Endodermal cell (in vitro differentiated cells): ENCODE measurements around the gene KMT2C. TPM values are rescaled to one million over a fixed set of nuclear protein-coding genes. Genes with fewer than 3 reads are reported as not detected.

Experiments
- DNase-seq: peaks from one replicate; pipeline ENCODE4 v3.0.0-alpha.2; 2017
- H3K27ac ChIP-seq: 2 replicates; pipeline ENCODE4 v1.5.1; 2013; ENCODE audit warnings: mild to moderate bottlenecking, low read depth, low read length, moderate library complexity
- H3K27me3 ChIP-seq: 2 replicates; pipeline ENCODE4 v1.6.1; 2013; ENCODE audit warnings: mild to moderate bottlenecking, low read length, moderate library complexity; ENCODE audit not compliant: insufficient read depth, control insufficient read depth, poor library complexity, severe bottlenecking
- H3K36me3 ChIP-seq: 2 replicates; pipeline ENCODE4 v1.7.0; 2013; ENCODE audit warnings: mild to moderate bottlenecking, low read length, moderate library complexity; ENCODE audit not compliant: control insufficient read depth, insufficient read depth
- H3K4me1 ChIP-seq: one replicate; pipeline ENCODE4 v1.7.0; 2013; ENCODE audit warnings: low read length; ENCODE audit not compliant: control insufficient read depth, insufficient read depth
- H3K4me3 ChIP-seq: 2 replicates; pipeline ENCODE4 v1.5.1; 2013; ENCODE audit warnings: mild to moderate bottlenecking, low read length, moderate library complexity
- H3K9ac ChIP-seq: 2 replicates; pipeline ENCODE4 v1.6.1; 2013; ENCODE audit warnings: mild to moderate bottlenecking, low read length, moderate library complexity; ENCODE audit not compliant: poor library complexity, severe bottlenecking; ENCODE audit errors: extremely low read depth
- H3K9me3 ChIP-seq: 2 replicates; pipeline ENCODE4 v1.6.1; 2013; ENCODE audit warnings: mild to moderate bottlenecking, low read length, moderate library complexity; ENCODE audit not compliant: control insufficient read depth
- H3K27ac Mint-ChIP-seq: 2 replicates; pipeline ENCODE4 v1.8.0; 2020; ENCODE audit warnings: mixed read lengths
- H3K27me3 Mint-ChIP-seq: 2 replicates; pipeline ENCODE4 v1.8.0; 2021; ENCODE audit warnings: mild to moderate bottlenecking, mixed read lengths; ENCODE audit not compliant: insufficient read depth
- H3K36me3 Mint-ChIP-seq: 2 replicates; pipeline ENCODE4 v1.8.0; 2020; ENCODE audit warnings: low read depth, mixed read lengths
- H3K4me1 Mint-ChIP-seq: 2 replicates; pipeline ENCODE4 v1.8.0; 2020; ENCODE audit warnings: mixed read lengths
- H3K4me3 Mint-ChIP-seq: 2 replicates; pipeline ENCODE4 v1.8.0; 2020; ENCODE audit warnings: mild to moderate bottlenecking, moderate library complexity, mixed read lengths
- H3K9me3 Mint-ChIP-seq: 2 replicates; pipeline ENCODE4 v1.8.0; 2020; ENCODE audit warnings: mild to moderate bottlenecking, mixed read lengths
- CTCF ChIP-seq: fragments of 200-600 bp; sonication (generic); conservative IDR thresholded peaks from 2 replicates; pipeline ENCODE4 v1.5.0; 2021; ENCODE audit warnings: antibody characterized with exemption, mild to moderate bottlenecking
- WGBS, 2 experiments: methylation state at CpG; one replicate each; pipeline versions ENCODE4 v1.1.5 to v1.1.7; 2013; ENCODE audit warnings: missing lambda C conversion rate in 2 of 2, mixed read lengths in 1 of 2; ENCODE audit not compliant: insufficient coverage in 1 of 2, insufficient read length in 1 of 2; 5-methylcytosine and 5-hydroxymethylcytosine counted together
- total RNA-seq, 2 donors: library from RNA; stranded (reverse); fragmentation: NEBNext Ultra II Directional in 1 of 2; extraction: Animal tissue kit (Norgen Biotek cat#: 25700) in 1 of 2; gene quantifications; 2 replicates in 1 of 2; 3 replicates in 1 of 2; pipeline ENCODE4 v1.2.1, GENCODE V29; 2021

Gene KMT2C
- total RNA-seq, 2 donors from 2014 or later = 54.3 to 60.6 TPM

DNA sequence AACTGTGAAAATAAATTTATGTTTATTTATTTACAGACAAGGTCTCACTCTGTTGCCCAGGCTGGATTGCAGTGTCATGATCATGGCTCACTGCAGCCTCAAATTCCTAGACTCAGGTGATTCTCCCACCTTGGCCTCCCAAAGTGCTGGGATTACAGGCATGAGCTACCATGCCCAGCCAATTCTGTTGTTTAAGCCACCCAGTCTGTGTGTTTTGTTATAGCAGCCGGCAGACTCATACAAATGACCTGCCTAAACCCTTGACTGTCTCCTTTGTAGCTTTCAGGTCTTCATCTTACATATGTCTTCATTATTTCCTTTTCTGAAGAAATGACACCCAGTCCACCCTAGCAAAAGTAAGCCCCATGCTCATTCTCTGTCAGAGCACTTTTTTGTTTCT, 43.8 kb upstream of the KMT2C start:
- H3K4me1 ChIP-seq = no peaks in the 10 kb centered on the region
- Mint-ChIP-seq H3K4me1 (no peaks in the 10 kb centered on the region), H3K4me3 (no peak overlapping the region), H3K36me3 (no peaks in the 10 kb centered on the region), H3K27ac (no peak overlapping the region), H3K9me3 (no peaks in the 10 kb centered on the region), H3K27me3 (no peaks in the 10 kb centered on the region)
- H3K36me3 ChIP-seq = no peaks in the 10 kb centered on the region
- WGBS, 2 experiments = 88 to 100% methylated on average over 1 of the region's 1 CpG
- H3K27ac ChIP-seq = no peak overlapping the region
- H3K27me3 ChIP-seq = no peaks in the 10 kb centered on the region
- TF ChIP-seq CTCF = no peak
- no peak overlapping the region for H3K4me3 ChIP-seq
- no peak overlapping the region for H3K9ac ChIP-seq
- no peak for DNase-seq
- no peaks in the 10 kb centered on the region for H3K9me3 ChIP-seq

DNA sequence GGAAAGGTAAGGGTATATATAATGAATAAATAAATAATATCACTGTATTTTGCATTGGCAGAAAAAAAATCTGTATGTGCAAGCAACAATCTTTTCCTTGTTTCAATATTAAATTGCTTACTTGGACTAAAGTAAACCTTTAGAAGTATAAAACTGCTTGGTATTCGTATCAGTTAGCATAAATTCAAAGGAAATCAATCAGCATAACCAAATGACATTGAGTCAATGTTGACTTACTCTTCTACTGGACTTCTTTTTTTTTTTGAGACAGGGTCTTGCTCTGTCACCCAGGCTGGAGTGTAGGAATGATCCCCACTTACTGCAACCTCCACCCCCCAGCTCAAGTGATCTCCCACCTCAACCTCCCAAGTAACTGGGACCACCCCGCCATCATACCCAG, 42.3 kb upstream of the KMT2C start:
- Histone ChIP-seq H3K27me3 (no peaks in the 10 kb centered on the region), H3K4me1 (no peaks in the 10 kb centered on the region), H3K9me3 (no peaks in the 10 kb centered on the region), H3K36me3 (no peaks in the 10 kb centered on the region), H3K27ac (no peak overlapping the region), H3K4me3 (no peak overlapping the region), H3K9ac (no peak overlapping the region)
- H3K9me3 Mint-ChIP-seq = no peaks in the 10 kb centered on the region
- no peak overlapping the region for H3K4me3 Mint-ChIP-seq
- no peaks in the 10 kb centered on the region for H3K36me3 Mint-ChIP-seq
- WGBS, 2 experiments = 100% methylated on average over 1 to 2 of the region's 2 CpGs
- no peak for TF ChIP-seq CTCF
- no peaks in the 10 kb centered on the region for H3K4me1 Mint-ChIP-seq
- DNase-seq = no peak
- no peaks in the 10 kb centered on the region for H3K27me3 Mint-ChIP-seq
- no peak overlapping the region for H3K27ac Mint-ChIP-seq

- H3K9me3 ChIP-seq = no peaks in the 10 kb centered on the region
- peaks cover 5% of the 10 kb centered on the region for H3K9me3 Mint-ChIP-seq
- no peak overlapping the region for H3K4me3 ChIP-seq
- H3K4me1 Mint-ChIP-seq = no peaks in the 10 kb centered on the region
- H3K4me1 ChIP-seq = no peaks in the 10 kb centered on the region
- H3K4me3 Mint-ChIP-seq = no peak overlapping the region
- H3K27ac Mint-ChIP-seq = no peak overlapping the region
- H3K27ac ChIP-seq = no peak overlapping the region
- no peak for DNase-seq
- H3K27me3 Mint-ChIP-seq = no peaks in the 10 kb centered on the region
- no peaks in the 10 kb centered on the region for H3K36me3 Mint-ChIP-seq
- no peak overlapping the region for H3K9ac ChIP-seq
- no peaks in the 10 kb centered on the region for H3K36me3 ChIP-seq
- H3K27me3 ChIP-seq = no peaks in the 10 kb centered on the region
- WGBS, 2 experiments = 86 to 94% methylated on average over 1 to 2 of the region's 2 CpGs
- no peak for TF ChIP-seq CTCF
Measured at GRCh38 chr7:152477079-152477478, 41.3 kb upstream of the KMT2C start.
